Measurements from ENCODE around the gene SEMA3C.

The SEMA3C gene

GRCh38 chr7:80833289-80834268 is 85.3 kb downstream of the SEMA3C start:
- H3K27ac Mint-ChIP-seq = no peak overlapping the region
- ATAC-seq = no peak
- peaks cover 5% of the 10 kb centered on the region for H3K9me3 Mint-ChIP-seq
- H3K4me3 Mint-ChIP-seq = no peak overlapping the region
- H3K36me3 Mint-ChIP-seq = no peaks in the 10 kb centered on the region
- no peaks in the 10 kb centered on the region for H3K4me1 Mint-ChIP-seq
- no peaks in the 10 kb centered on the region for H3K27me3 Mint-ChIP-seq

GRCh38 chr7:80832006-80832405 is 86.8 kb downstream of the SEMA3C start:
- Mint-ChIP-seq H3K27ac (no peak overlapping the region), H3K4me1 (no peaks in the 10 kb centered on the region), H3K9me3 (peaks cover 3% of the 10 kb centered on the region), H3K4me3 (no peak overlapping the region), H3K27me3 (no peaks in the 10 kb centered on the region), H3K36me3 (no peaks in the 10 kb centered on the region)
- ATAC-seq = no peak

- no peak for ATAC-seq
- no peak overlapping the region for H3K4me3 Mint-ChIP-seq
- no peaks in the 10 kb centered on the region for H3K4me1 Mint-ChIP-seq
- H3K36me3 Mint-ChIP-seq = no peaks in the 10 kb centered on the region
- no peaks in the 10 kb centered on the region for H3K27me3 Mint-ChIP-seq
- no peak overlapping the region for H3K27ac Mint-ChIP-seq
- H3K9me3 Mint-ChIP-seq = peaks cover 3% of the 10 kb centered on the region
These were observed 88.1 kb downstream of the SEMA3C start for GRCh38 chr7:80830584-80831285.

GRCh38 chr7:80830010-80830409 is 88.8 kb downstream of the SEMA3C start:
- peaks cover 3% of the 10 kb centered on the region for H3K9me3 Mint-ChIP-seq
- ATAC-seq = no peak

GRCh38 chr7:80829527-80829926 is 89.3 kb downstream of the SEMA3C start:
- Mint-ChIP-seq H3K4me1 (no peaks in the 10 kb centered on the region), H3K9me3 (peaks cover 3% of the 10 kb centered on the region), H3K27me3 (no peaks in the 10 kb centered on the region), H3K27ac (no peak overlapping the region), H3K36me3 (no peaks in the 10 kb centered on the region), H3K4me3 (no peak overlapping the region)
- ATAC-seq = no peak

More at GRCh38 chr7:80830010-80830409, 88.8 kb downstream of the SEMA3C start:
- Mint-ChIP-seq H3K27me3 (no peaks in the 10 kb centered on the region), H3K27ac (no peak overlapping the region), H3K36me3 (no peaks in the 10 kb centered on the region), H3K4me1 (no peaks in the 10 kb centered on the region), H3K4me3 (no peak overlapping the region)

- Mint-ChIP-seq H3K4me3 (no peak overlapping the region), H3K9me3 (peaks cover 3% of the 10 kb centered on the region), H3K27me3 (no peaks in the 10 kb centered on the region)
These were observed 91.6 kb downstream of the SEMA3C start for GRCh38 chr7:80827239-80827633.

GRCh38 chr7:80826520-80827238 is 92.2 kb downstream of the SEMA3C start:
- no peak overlapping the region for H3K27ac Mint-ChIP-seq
- peaks cover 3% of the 10 kb centered on the region for H3K9me3 Mint-ChIP-seq
- H3K4me3 Mint-ChIP-seq = no peak overlapping the region
- no peak for ATAC-seq
- no peaks in the 10 kb centered on the region for H3K4me1 Mint-ChIP-seq
- H3K27me3 Mint-ChIP-seq = no peaks in the 10 kb centered on the region
- no peaks in the 10 kb centered on the region for H3K36me3 Mint-ChIP-seq

More at GRCh38 chr7:80827239-80827633, 91.6 kb downstream of the SEMA3C start:
- ATAC-seq = no peak
- no peaks in the 10 kb centered on the region for H3K36me3 Mint-ChIP-seq
- no peaks in the 10 kb centered on the region for H3K4me1 Mint-ChIP-seq
- no peak overlapping the region for H3K27ac Mint-ChIP-seq

- Mint-ChIP-seq H3K36me3 (no peaks in the 10 kb centered on the region), H3K4me3 (no peak overlapping the region), H3K27ac (no peak overlapping the region), H3K4me1 (no peaks in the 10 kb centered on the region), H3K27me3 (no peaks in the 10 kb centered on the region), H3K9me3 (peaks cover under 1% of the 10 kb centered on the region)
- ATAC-seq = no peak
These were observed 93.4 kb downstream of the SEMA3C start for GRCh38 chr7:80825499-80825898.

GRCh38 chr7:80824253-80824652 is 94.6 kb downstream of the SEMA3C start:
- no peaks in the 10 kb centered on the region for H3K9me3 Mint-ChIP-seq
- H3K27me3 Mint-ChIP-seq = no peaks in the 10 kb centered on the region
- no peaks in the 10 kb centered on the region for H3K4me1 Mint-ChIP-seq
- H3K27ac Mint-ChIP-seq = no peak overlapping the region
- H3K36me3 Mint-ChIP-seq = no peaks in the 10 kb centered on the region
- no peak for ATAC-seq
- H3K4me3 Mint-ChIP-seq = no peak overlapping the region

GRCh38 chr7:80823057-80823456 is 95.8 kb downstream of the SEMA3C start:
- H3K27ac Mint-ChIP-seq = no peak overlapping the region
- no peaks in the 10 kb centered on the region for H3K4me1 Mint-ChIP-seq
- no peaks in the 10 kb centered on the region for H3K27me3 Mint-ChIP-seq
- no peak for ATAC-seq
- H3K36me3 Mint-ChIP-seq = no peaks in the 10 kb centered on the region
- no peaks in the 10 kb centered on the region for H3K9me3 Mint-ChIP-seq
- H3K4me3 Mint-ChIP-seq = no peak overlapping the region

GRCh38 chr7:80821771-80822319 is 97.0 kb downstream of the SEMA3C start:
- Mint-ChIP-seq H3K27ac (no peak overlapping the region), H3K36me3 (no peaks in the 10 kb centered on the region), H3K4me1 (no peaks in the 10 kb centered on the region), H3K27me3 (no peaks in the 10 kb centered on the region), H3K4me3 (no peak overlapping the region), H3K9me3 (no peaks in the 10 kb centered on the region)
- no peak for ATAC-seq

GRCh38 chr7:80819503-80819902 is 99.3 kb downstream of the SEMA3C start:
- ATAC-seq = no peak
- H3K4me3 Mint-ChIP-seq = no peak overlapping the region
- no peaks in the 10 kb centered on the region for H3K27me3 Mint-ChIP-seq
- no peak overlapping the region for H3K27ac Mint-ChIP-seq
- no peaks in the 10 kb centered on the region for H3K36me3 Mint-ChIP-seq
- H3K4me1 Mint-ChIP-seq = no peaks in the 10 kb centered on the region
- peaks cover 3% of the 10 kb centered on the region for H3K9me3 Mint-ChIP-seq

GRCh38 chr7:80818181-80818580 is 100.7 kb downstream of the SEMA3C start:
- no peak overlapping the region for H3K4me3 Mint-ChIP-seq
- H3K4me1 Mint-ChIP-seq = no peaks in the 10 kb centered on the region
- H3K27ac Mint-ChIP-seq = no peak overlapping the region
- H3K36me3 Mint-ChIP-seq = no peaks in the 10 kb centered on the region
- no peak for ATAC-seq
- no peaks in the 10 kb centered on the region for H3K27me3 Mint-ChIP-seq
- H3K9me3 Mint-ChIP-seq = peaks cover 6% of the 10 kb centered on the region

GRCh38 chr7:80816806-80817205 is 102.0 kb downstream of the SEMA3C start:
- Mint-ChIP-seq H3K4me1 (no peaks in the 10 kb centered on the region), H3K9me3 (peaks cover 6% of the 10 kb centered on the region)
- ATAC-seq = no peak

GRCh38 chr7:80815733-80816132 is 103.1 kb downstream of the SEMA3C start:
- Mint-ChIP-seq H3K9me3 (peaks cover 6% of the 10 kb centered on the region), H3K36me3 (no peaks in the 10 kb centered on the region), H3K27me3 (no peaks in the 10 kb centered on the region), H3K4me3 (no peak overlapping the region), H3K4me1 (no peaks in the 10 kb centered on the region), H3K27ac (no peak overlapping the region)
- ATAC-seq = no peak

More at GRCh38 chr7:80816806-80817205, 102.0 kb downstream of the SEMA3C start:
- Mint-ChIP-seq H3K36me3 (no peaks in the 10 kb centered on the region), H3K4me3 (no peak overlapping the region), H3K27me3 (no peaks in the 10 kb centered on the region), H3K27ac (no peak overlapping the region)

Measured in stimulated activated memory B cell treated with anti-CD40 and anti-IgM and Interleukin-4, amounts not matched to agents 10 μg/mL and 1 μg/mL and 100 μg/mL, for 72 hours (primary cell).